ENCODE results near the gene NDUFA1.
A peak's percentile ranks its signal among the peaks of the same experiment; 100 is the strongest.
"Not testable (repeated sequence)": the region's sequence is repeated elsewhere in the genome, so short reads cannot be mapped to it uniquely, and the experiment has no call there.

The NDUFA1 gene

DNA sequence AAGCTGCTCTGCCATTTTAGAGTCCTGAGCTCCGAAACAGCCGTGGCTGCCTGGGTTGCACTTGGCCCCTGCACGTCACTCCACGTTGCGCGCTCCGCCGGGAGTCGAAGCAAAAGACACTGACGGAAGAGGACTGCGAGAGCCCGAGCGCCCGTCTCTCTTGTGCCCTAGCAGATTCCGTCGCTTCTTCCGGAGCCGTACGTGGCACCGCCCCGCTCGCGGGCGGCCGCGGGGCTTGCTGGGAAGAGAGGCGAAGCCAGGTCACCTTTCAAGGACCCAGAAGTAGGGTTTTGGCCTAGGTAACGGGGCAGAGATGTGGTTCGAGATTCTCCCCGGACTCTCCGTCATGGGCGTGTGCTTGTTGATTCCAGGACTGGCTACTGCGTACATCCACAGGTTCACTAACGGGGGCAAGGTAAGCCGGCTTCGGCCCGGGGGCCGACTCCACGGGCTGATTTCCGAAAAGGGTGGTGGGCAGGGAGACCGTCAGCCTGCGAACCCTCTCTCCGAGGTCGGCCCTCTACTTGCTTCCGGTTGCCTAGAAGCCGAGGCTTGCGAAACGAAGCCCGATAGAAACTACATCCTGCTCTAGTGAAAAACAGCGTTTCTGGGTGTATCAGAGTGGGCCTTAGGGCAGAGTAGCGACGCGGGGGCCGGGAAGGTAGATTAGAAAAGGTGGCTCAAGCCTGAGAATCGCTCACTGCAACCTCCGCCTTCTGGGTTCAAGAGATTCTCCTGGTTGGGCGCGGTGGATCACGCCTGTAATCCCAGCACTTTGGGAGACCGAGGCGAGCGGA, at the start of gene NDUFA1, which contains the start of gene RNF113A:
TSS of gene NDUFA1 (plus strand) at position 234 of the 797 bp plus-strand sequence. CDS start at position 314, 80 bp downstream.
TSS of gene RNF113A (minus strand) at position 135 of the 797 bp plus-strand sequence. CDS start at position 15, 120 bp downstream.
- Histone ChIP-seq H3K4me3 (ENCODE audit: severe bottlenecking) (peak within 1 kb of the TSS; percentile 86), H3K27ac (ENCODE audit: poor library complexity, severe bottlenecking) (peak within 1 kb of the TSS; percentile 82), H3K36me3 (ENCODE audit: low read depth) (peaks cover 15% of the 10 kb centered on the region), H3K4me1 (ENCODE audit: insufficient read depth, poor library complexity, severe bottlenecking) (no peaks in the 10 kb centered on the region), H3K9me3 (ENCODE audit: severe bottlenecking) (no peaks in the 10 kb centered on the region), H3K27me3 (ENCODE audit: insufficient read depth, poor library complexity, severe bottlenecking) (no peaks in the 10 kb centered on the region)
- TF ChIP-seq, protein P1, sequence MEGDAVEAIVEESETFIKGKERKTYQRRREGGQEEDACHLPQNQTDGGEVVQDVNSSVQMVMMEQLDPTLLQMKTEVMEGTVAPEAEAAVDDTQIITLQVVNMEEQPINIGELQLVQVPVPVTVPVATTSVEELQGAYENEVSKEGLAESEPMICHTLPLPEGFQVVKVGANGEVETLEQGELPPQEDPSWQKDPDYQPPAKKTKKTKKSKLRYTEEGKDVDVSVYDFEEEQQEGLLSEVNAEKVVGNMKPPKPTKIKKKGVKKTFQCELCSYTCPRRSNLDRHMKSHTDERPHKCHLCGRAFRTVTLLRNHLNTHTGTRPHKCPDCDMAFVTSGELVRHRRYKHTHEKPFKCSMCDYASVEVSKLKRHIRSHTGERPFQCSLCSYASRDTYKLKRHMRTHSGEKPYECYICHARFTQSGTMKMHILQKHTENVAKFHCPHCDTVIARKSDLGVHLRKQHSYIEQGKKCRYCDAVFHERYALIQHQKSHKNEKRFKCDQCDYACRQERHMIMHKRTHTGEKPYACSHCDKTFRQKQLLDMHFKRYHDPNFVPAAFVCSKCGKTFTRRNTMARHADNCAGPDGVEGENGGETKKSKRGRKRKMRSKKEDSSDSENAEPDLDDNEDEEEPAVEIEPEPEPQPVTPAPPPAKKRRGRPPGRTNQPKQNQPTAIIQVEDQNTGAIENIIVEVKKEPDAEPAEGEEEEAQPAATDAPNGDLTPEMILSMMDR (IDR thresholded peaks at IDR 0.05; ENCODE audit: poor library complexity, severe bottlenecking), result no peak
- ATAC-seq (ENCODE audit: low read depth) (peak; percentile 95), DNase-seq (ENCODE audit: low spot score) (peak; percentile 58)

DNA sequence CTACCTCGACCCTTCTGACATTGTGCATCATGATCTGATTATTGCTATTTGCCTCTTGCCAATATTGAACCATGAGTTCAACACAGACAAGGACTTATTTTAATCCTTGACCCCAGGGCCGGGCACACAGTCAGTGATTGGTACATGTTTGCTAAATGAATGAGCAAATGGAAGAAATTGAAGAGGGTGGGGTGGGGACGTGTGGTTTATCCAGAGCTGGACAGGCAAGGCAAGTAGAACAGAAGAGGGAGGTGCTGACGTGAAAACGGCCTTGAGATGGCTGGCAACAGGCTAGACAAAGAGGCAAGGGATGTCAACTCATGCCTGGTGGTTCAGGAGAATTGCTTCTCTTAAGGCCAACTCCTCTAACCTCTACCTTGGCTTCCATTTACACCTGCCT, 47.4 kb upstream of the NDUFA1 start:
- not testable (repeated sequence) for H3K4me1 ChIP-seq (ENCODE audit: insufficient read depth, poor library complexity, severe bottlenecking); H3K27me3 ChIP-seq (ENCODE audit: insufficient read depth, poor library complexity, severe bottlenecking); ATAC-seq (ENCODE audit: low read depth); H3K4me3 ChIP-seq (ENCODE audit: severe bottlenecking); H3K9me3 ChIP-seq (ENCODE audit: severe bottlenecking); H3K36me3 ChIP-seq (ENCODE audit: low read depth); DNase-seq (ENCODE audit: low spot score); H3K27ac ChIP-seq (ENCODE audit: poor library complexity, severe bottlenecking)

DNA sequence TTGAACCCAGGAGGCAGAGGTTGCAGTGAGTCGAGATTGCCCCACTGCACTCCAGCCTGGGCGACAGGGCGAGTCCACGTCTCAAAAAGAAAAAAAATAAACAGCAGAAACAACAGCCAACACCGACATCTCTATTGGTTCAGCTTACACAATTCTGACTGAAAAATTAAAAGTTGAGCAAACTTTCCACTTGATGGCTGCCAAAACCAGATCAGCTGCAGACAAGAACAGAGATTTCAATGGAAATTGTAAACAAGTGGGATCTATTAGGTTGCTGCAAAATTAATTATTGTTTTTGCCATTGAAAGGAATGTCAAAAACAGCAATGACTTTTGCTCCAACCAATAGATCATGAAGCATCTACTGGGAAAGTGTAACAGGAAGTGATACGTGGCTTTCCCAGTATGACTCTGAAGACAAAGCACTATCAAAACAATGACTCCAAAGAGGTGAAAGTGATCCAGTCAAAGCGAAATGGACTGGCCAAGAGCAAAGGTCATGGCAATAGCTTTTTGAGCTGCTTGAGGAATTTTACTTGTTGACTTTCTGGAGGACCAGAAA, 45.2 kb upstream of the NDUFA1 start:
- H3K4me3 ChIP-seq (ENCODE audit: severe bottlenecking), result no peak overlapping the region
- no peak overlapping the region for H3K27ac ChIP-seq (ENCODE audit: poor library complexity, severe bottlenecking)
- H3K4me1 ChIP-seq (ENCODE audit: insufficient read depth, poor library complexity, severe bottlenecking), result no peaks in the 10 kb centered on the region
- DNase-seq (ENCODE audit: low spot score) (no peak), ATAC-seq (ENCODE audit: low read depth) (no peak)
- H3K9me3 ChIP-seq (ENCODE audit: severe bottlenecking), result no peaks in the 10 kb centered on the region
- TF ChIP-seq, protein P1 (IDR thresholded peaks at IDR 0.05; ENCODE audit: poor library complexity, severe bottlenecking), result no peak
- no peaks in the 10 kb centered on the region for H3K27me3 ChIP-seq (ENCODE audit: insufficient read depth, poor library complexity, severe bottlenecking)
- no peaks in the 10 kb centered on the region for H3K36me3 ChIP-seq (ENCODE audit: low read depth)

DNA sequence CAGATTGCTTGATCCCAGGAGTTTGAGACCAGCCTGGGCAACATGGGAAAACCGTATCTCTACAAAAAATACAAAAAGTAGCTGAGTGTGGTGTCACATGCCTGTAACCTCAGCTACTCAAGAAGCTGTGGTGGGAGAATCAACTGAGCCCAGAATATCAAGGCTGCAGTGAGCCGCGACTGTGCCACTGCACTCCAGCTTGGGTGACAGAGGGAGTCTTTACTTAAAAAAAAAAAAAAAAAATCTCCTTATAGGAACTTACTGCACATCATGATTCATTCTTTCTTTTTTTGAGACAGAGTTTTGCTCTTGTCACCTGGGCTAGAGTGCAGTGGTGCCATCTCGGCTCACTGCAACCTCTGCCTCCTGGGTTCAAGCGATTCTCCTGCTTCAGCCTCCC, 43.2 kb upstream of the NDUFA1 start:
- H3K27ac ChIP-seq (ENCODE audit: poor library complexity, severe bottlenecking), result no peak overlapping the region
- DNase-seq (ENCODE audit: low spot score) (no peak), ATAC-seq (ENCODE audit: low read depth) (no peak)
- H3K9me3 ChIP-seq (ENCODE audit: severe bottlenecking), result no peaks in the 10 kb centered on the region
- no peaks in the 10 kb centered on the region for H3K4me1 ChIP-seq (ENCODE audit: insufficient read depth, poor library complexity, severe bottlenecking)
- H3K4me3 ChIP-seq (ENCODE audit: severe bottlenecking), result no peak overlapping the region
- TF ChIP-seq, protein P1 (IDR thresholded peaks at IDR 0.05; ENCODE audit: poor library complexity, severe bottlenecking), result no peak
- no peaks in the 10 kb centered on the region for H3K27me3 ChIP-seq (ENCODE audit: insufficient read depth, poor library complexity, severe bottlenecking)
- no peaks in the 10 kb centered on the region for H3K36me3 ChIP-seq (ENCODE audit: low read depth)

DNA sequence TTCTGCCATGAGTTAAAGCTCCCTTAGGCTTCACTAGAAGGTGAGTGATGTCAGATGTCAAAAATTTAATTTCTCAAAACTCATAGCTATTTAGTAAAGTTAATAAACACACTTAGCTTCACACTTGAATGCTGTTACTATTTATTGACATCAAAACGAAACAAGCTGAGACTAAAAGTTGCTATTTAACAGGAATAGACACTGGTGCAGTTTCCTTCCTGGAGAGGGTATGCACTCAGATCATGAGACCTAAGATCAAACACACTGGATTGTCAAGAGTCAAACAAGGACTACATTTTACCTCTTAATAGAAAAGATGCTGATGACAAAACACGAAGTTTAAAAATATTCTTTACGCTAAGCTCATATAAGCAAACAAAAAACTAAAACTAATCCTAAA, 37.7 kb upstream of the NDUFA1 start:
- H3K4me3 ChIP-seq (ENCODE audit: severe bottlenecking), result no peak overlapping the region
- H3K27me3 ChIP-seq (ENCODE audit: insufficient read depth, poor library complexity, severe bottlenecking), result no peaks in the 10 kb centered on the region
- no peaks in the 10 kb centered on the region for H3K9me3 ChIP-seq (ENCODE audit: severe bottlenecking)
- TF ChIP-seq, protein P1 (IDR thresholded peaks at IDR 0.05; ENCODE audit: poor library complexity, severe bottlenecking), result no peak
- ATAC-seq (ENCODE audit: low read depth) (no peak), DNase-seq (ENCODE audit: low spot score) (no peak)
- peaks cover 8% of the 10 kb centered on the region; the same call in 1 of the 2 replicates for H3K36me3 ChIP-seq (ENCODE audit: low read depth)
- no peaks in the 10 kb centered on the region for H3K4me1 ChIP-seq (ENCODE audit: insufficient read depth, poor library complexity, severe bottlenecking)
- H3K27ac ChIP-seq (ENCODE audit: poor library complexity, severe bottlenecking), result no peak overlapping the region

Data from RWPE2 (cell line).